Dermis microvascular lymphatic vessel endothelial cell (primary cell): ENCODE data around the gene DPEP2. TPM values are rescaled to one million over a fixed set of nuclear protein-coding genes. Genes with fewer than 3 reads are reported as not detected.

Experiments
- total RNA-seq: library from RNA; depleted of rRNA; stranded (reverse); fragments of >200 nt; gene quantifications from 2 replicates; pipeline ENCODE4 v1.2.1, GENCODE V29; 2014

DPEP2 gene
- total RNA-seq, 1 donor from 2014 or later, result 4.1 TPM

Other genes starting within 250 kb of the DPEP2 start
- 5.0 and 11.4 TPM in 2 replicates for gene RANBP10, start 192.9 kb downstream of the DPEP2 start, total RNA-seq
- 0.26 and 0.51 TPM in 2 replicates for gene TSNAXIP1, start 192.6 kb downstream of the DPEP2 start, total RNA-seq
- 30.2 and 40.0 TPM in 2 replicates for gene THAP11, start 157.2 kb downstream of the DPEP2 start, total RNA-seq
- gene NUTF2, start 152.6 kb downstream of the DPEP2 start, total RNA-seq, result 214 and 283 TPM in 2 replicates
- gene CENPT, start 151.8 kb downstream of the DPEP2 start, total RNA-seq, result 14.5 and 20.0 TPM in 2 replicates
- gene EDC4, start 126.4 kb downstream of the DPEP2 start, total RNA-seq, result 52.2 and 64.1 TPM in 2 replicates
- gene NRN1L, start 114.6 kb downstream of the DPEP2 start, total RNA-seq, result 0.13 TPM in 2 replicates
- 8.7 and 17.6 TPM in 2 replicates for gene PSKH1, start 106.2 kb downstream of the DPEP2 start, total RNA-seq
- 0.25 and 0.26 TPM in 2 replicates for gene CTRL, start 67.6 kb downstream of the DPEP2 start, total RNA-seq
- 76.5 and 89.4 TPM in 2 replicates for gene PSMB10, start 62.6 kb downstream of the DPEP2 start, total RNA-seq
- gene LCAT, start 55.4 kb downstream of the DPEP2 start, total RNA-seq, result 1.8 and 5.7 TPM in 2 replicates
- gene SLC12A4, start 30.8 kb downstream of the DPEP2 start, total RNA-seq, result 46.7 and 97.0 TPM in 2 replicates
- gene DPEP3, start 19.0 kb downstream of the DPEP2 start, total RNA-seq, result 0.13 TPM in 1 of 2 replicates, not detected in the other
- not detected in 2 replicates for gene DPEP2NB, start 16.4 kb upstream of the DPEP2 start, total RNA-seq
- 14.5 and 27.6 TPM in 2 replicates for gene DDX28, start 23.7 kb upstream of the DPEP2 start, total RNA-seq
- 19.4 and 22.5 TPM in 2 replicates for gene DUS2, start 23.8 kb upstream of the DPEP2 start, total RNA-seq
- 15.7 and 24.9 TPM in 2 replicates for gene NFATC3, start 85.9 kb upstream of the DPEP2 start, total RNA-seq
- 0.77 and 2.1 TPM in 2 replicates for gene ESRP2, start 236.6 kb upstream of the DPEP2 start, total RNA-seq
- 17.7 and 35.3 TPM in 2 replicates for gene PLA2G15, start 245.9 kb upstream of the DPEP2 start, total RNA-seq